B cell (primary cell): ENCODE measurements around the gene CTSH.

Experiments used
- CTCF ChIP-seq: fragments of 200-600 bp; IDR thresholded peaks from one replicate; pipeline ENCODE4 v1.8.0; 2022; ENCODE audit warnings: antibody characterized with exemption, mild to moderate bottlenecking
- EZH2 ChIP-seq: IDR thresholded peaks from 2 replicates; pipeline ENCODE4 v1.6.1; 2012; ENCODE audit warnings: borderline replicate concordance, low read depth, mild to moderate bottlenecking, moderate library complexity, low read length; ENCODE audit not compliant: insufficient read depth, poor library complexity, severe bottlenecking

- no peak for TF ChIP-seq CTCF
- TF ChIP-seq EZH2, result no peak
Observed at GRCh38 chr15:78925076-78925624, 19.7 kb downstream of the CTSH start.
